Right forelimb (tissue), 1 donor: ENCODE measurements around the gene NTM.

ENCODE experiments used
- DNase-seq: peaks from one replicate; pipeline ENCODE4 v3.0.0-alpha.2; 2018

NTM gene

GRCh38 chr11:132131047-132131446 is 760.6 kb downstream of the NTM start:
- no peak for DNase-seq

GRCh38 chr11:132131961-132132360 is 761.5 kb downstream of the NTM start:
- DNase-seq: no peak

GRCh38 chr11:132134322-132134721 is 763.9 kb downstream of the NTM start:
- no peak for DNase-seq

GRCh38 chr11:132137289-132137980 is 767.0 kb downstream of the NTM start:
- no peak for DNase-seq

- no peak for DNase-seq
Measured at GRCh38 chr11:132137981-132138313, 767.5 kb downstream of the NTM start.

- no peak for DNase-seq
Measured at GRCh38 chr11:132139181-132139580, 768.8 kb downstream of the NTM start.

GRCh38 chr11:132140056-132140455 is 769.6 kb downstream of the NTM start:
- DNase-seq: no peak

- DNase-seq: no peak
Measured at GRCh38 chr11:132142121-132142520, 771.7 kb downstream of the NTM start.

GRCh38 chr11:132142554-132142953 is 772.1 kb downstream of the NTM start:
- DNase-seq: no peak

GRCh38 chr11:132147464-132147863 is 777.0 kb downstream of the NTM start:
- DNase-seq: no peak

- DNase-seq: no peak
Measured at GRCh38 chr11:132154781-132155180, 784.4 kb downstream of the NTM start.

GRCh38 chr11:132158091-132158490 is 787.7 kb downstream of the NTM start:
- DNase-seq: no peak

GRCh38 chr11:132158696-132159095 is 788.3 kb downstream of the NTM start:
- DNase-seq: no peak

GRCh38 chr11:132161403-132162078 is 791.1 kb downstream of the NTM start:
- DNase-seq: no peak

- no peak for DNase-seq
Measured at GRCh38 chr11:132168344-132168981, 798.0 kb downstream of the NTM start.

- no peak for DNase-seq
Measured at GRCh38 chr11:132171031-132171430, 800.6 kb downstream of the NTM start.

- DNase-seq: no peak
Measured at GRCh38 chr11:132174362-132175255, 804.2 kb downstream of the NTM start.

- no peak for DNase-seq
Measured at GRCh38 chr11:132177106-132177505, 806.7 kb downstream of the NTM start.

GRCh38 chr11:132184079-132184478 is 813.7 kb downstream of the NTM start:
- no peak for DNase-seq

- DNase-seq: no peak
Measured at GRCh38 chr11:132185726-132186592, 815.5 kb downstream of the NTM start.

GRCh38 chr11:132186699-132187098 is 816.3 kb downstream of the NTM start:
- DNase-seq: no peak

GRCh38 chr11:132187386-132187785 is 817.0 kb downstream of the NTM start:
- DNase-seq: no peak
